ENCODE measurements around the gene BCL2L12. TPM values are rescaled to one million over a fixed set of nuclear protein-coding genes. Genes with fewer than 3 reads are reported as not detected.
A peak's percentile ranks its signal among the peaks of the same experiment; 100 is the strongest.

BCL2L12 gene
- total RNA-seq, 6 donors from 2014 or later = 4.2 to 21.3 (median 14.1) TPM

GRCh38 chr19:49665036-49665350 is 740 bp upstream of the BCL2L12 start:
- DNase-seq = no peak
- Histone ChIP-seq H3K4me3 (peak overlapping the region; percentile 63 to 80 (median 72)), H3K4me1 (peaks cover 17 to 29% (median 20%) of the 10 kb centered on the region in 4 donors), H3K36me3 (peaks cover 3 to 33% (median 29%) of the 10 kb centered on the region in 4 donors), H3K27me3 (no peaks in the 10 kb centered on the region), H3K9me3 (no peaks in the 10 kb centered on the region), H3K27ac (peak overlapping the region; percentile 82 to 93 (median 86))
- no peak for TF ChIP-seq CTCF (IDR thresholded peaks at IDR 0.05)
- TF ChIP-seq POLR2A (IDR thresholded peaks at IDR 0.05) = no peak
- no peak for TF ChIP-seq EP300 (IDR thresholded peaks at IDR 0.05)
- no peak for TF ChIP-seq POLR2AphosphoS5 (IDR thresholded peaks at IDR 0.05)
- WGBS, 2 donors = 0 to 1% methylated on average over 7 of the region's 7 CpGs
- no peak for ATAC-seq (ENCODE audit: low FRiP score in 2 of 2)

- H3K27ac ChIP-seq = peak overlapping the region; percentile 82 to 93 (median 86)
- H3K9me3 ChIP-seq = no peaks in the 10 kb centered on the region
- no peaks in the 10 kb centered on the region for H3K27me3 ChIP-seq
- H3K36me3 ChIP-seq = peaks cover 3 to 22% (median 19%) of the 10 kb centered on the region in 4 donors
- H3K4me3 ChIP-seq = peak overlapping the region; percentile 53 to 80 (median 72)
- TF ChIP-seq POLR2A (IDR thresholded peaks at IDR 0.05) = no peak
- TF ChIP-seq CTCF (IDR thresholded peaks at IDR 0.05) = no peak
- TF ChIP-seq POLR2AphosphoS5 (IDR thresholded peaks at IDR 0.05) = no peak
- TF ChIP-seq EP300 (IDR thresholded peaks at IDR 0.05) = no peak
- WGBS, 2 donors = 0 to 2% methylated on average over 9 of the region's 9 CpGs
- no peak for ATAC-seq (ENCODE audit: low FRiP score in 2 of 2)
- peaks cover 17 to 29% (median 20%) of the 10 kb centered on the region in 4 donors for H3K4me1 ChIP-seq
- DNase-seq = no peak
These were observed 349 bp downstream of the BCL2L12 start for GRCh38 chr19:49666120-49666444.

- no peak overlapping the region for H3K4me3 ChIP-seq
- no peaks in the 10 kb centered on the region for H3K27me3 ChIP-seq
- ATAC-seq (ENCODE audit: low FRiP score in 2 of 2) (no peak), DNase-seq (no peak)
- peaks cover 23 to 38% (median 26%) of the 10 kb centered on the region in 4 donors for H3K4me1 ChIP-seq
- peaks cover 0 to 8% (median 5%) of the 10 kb centered on the region in 4 donors for H3K36me3 ChIP-seq
- H3K9me3 ChIP-seq = no peaks in the 10 kb centered on the region
- 97 to 100% methylated on average over 2 of the region's 2 CpGs for WGBS, 2 donors
- H3K27ac ChIP-seq = no peak overlapping the region
- TF ChIP-seq EP300 (IDR thresholded peaks at IDR 0.05) (no peak), CTCF (IDR thresholded peaks at IDR 0.05) (no peak), POLR2AphosphoS5 (IDR thresholded peaks at IDR 0.05) (no peak), POLR2A (IDR thresholded peaks at IDR 0.05) (no peak)
These were observed 1.7 kb downstream of the BCL2L12 start for GRCh38 chr19:49667473-49667872.

- 85 to 95% methylated on average over 3 of the region's 3 CpGs for WGBS, 2 donors
These were observed 3.8 kb downstream of the BCL2L12 start for GRCh38 chr19:49669516-49669915.

More at GRCh38 chr19:49669516-49669915, 3.8 kb downstream of the BCL2L12 start:
- Histone ChIP-seq H3K4me1 (peaks cover 15 to 25% (median 17%) of the 10 kb centered on the region in 4 donors), H3K27me3 (no peaks in the 10 kb centered on the region), H3K27ac (no peak overlapping the region), H3K36me3 (no peaks in the 10 kb centered on the region), H3K4me3 (no peak overlapping the region), H3K9me3 (no peaks in the 10 kb centered on the region)
- no peak for DNase-seq
- ATAC-seq (ENCODE audit: low FRiP score in 2 of 2) = no peak
- no peak for TF ChIP-seq CTCF (IDR thresholded peaks at IDR 0.05)
- TF ChIP-seq POLR2A (IDR thresholded peaks at IDR 0.05) = no peak
- no peak for TF ChIP-seq EP300 (IDR thresholded peaks at IDR 0.05)
- no peak for TF ChIP-seq POLR2AphosphoS5 (IDR thresholded peaks at IDR 0.05)

Measured in upper lobe of left lung (tissue), 6 donors.